WI38 (cell line): ENCODE data around the gene MYH11.
"Not testable (repeated sequence)": the region's sequence is repeated elsewhere in the genome, so short reads cannot be mapped to it uniquely, and the experiment has no call there.

Source experiments
- H3K4me3 ChIP-seq: 2 replicates; pipeline ENCODE4 v1.5.1; 2011; ENCODE audit warnings: low read depth, mild to moderate bottlenecking, control low read depth, low read length
- TF ChIP-seq, protein P1 (sequence below): IDR thresholded peaks from 2 replicates; pipeline ENCODE4 v1.5.1; 2012; ENCODE audit warnings: low read depth, mild to moderate bottlenecking, control low read depth, low read length

MYH11 gene

GRCh38 chr16:15704545-15704987, 152.3 kb downstream of the MYH11 start:
- TF ChIP-seq, protein P1, sequence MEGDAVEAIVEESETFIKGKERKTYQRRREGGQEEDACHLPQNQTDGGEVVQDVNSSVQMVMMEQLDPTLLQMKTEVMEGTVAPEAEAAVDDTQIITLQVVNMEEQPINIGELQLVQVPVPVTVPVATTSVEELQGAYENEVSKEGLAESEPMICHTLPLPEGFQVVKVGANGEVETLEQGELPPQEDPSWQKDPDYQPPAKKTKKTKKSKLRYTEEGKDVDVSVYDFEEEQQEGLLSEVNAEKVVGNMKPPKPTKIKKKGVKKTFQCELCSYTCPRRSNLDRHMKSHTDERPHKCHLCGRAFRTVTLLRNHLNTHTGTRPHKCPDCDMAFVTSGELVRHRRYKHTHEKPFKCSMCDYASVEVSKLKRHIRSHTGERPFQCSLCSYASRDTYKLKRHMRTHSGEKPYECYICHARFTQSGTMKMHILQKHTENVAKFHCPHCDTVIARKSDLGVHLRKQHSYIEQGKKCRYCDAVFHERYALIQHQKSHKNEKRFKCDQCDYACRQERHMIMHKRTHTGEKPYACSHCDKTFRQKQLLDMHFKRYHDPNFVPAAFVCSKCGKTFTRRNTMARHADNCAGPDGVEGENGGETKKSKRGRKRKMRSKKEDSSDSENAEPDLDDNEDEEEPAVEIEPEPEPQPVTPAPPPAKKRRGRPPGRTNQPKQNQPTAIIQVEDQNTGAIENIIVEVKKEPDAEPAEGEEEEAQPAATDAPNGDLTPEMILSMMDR: peak; percentile 66
- H3K4me3 ChIP-seq: no peak overlapping the region

DNA sequence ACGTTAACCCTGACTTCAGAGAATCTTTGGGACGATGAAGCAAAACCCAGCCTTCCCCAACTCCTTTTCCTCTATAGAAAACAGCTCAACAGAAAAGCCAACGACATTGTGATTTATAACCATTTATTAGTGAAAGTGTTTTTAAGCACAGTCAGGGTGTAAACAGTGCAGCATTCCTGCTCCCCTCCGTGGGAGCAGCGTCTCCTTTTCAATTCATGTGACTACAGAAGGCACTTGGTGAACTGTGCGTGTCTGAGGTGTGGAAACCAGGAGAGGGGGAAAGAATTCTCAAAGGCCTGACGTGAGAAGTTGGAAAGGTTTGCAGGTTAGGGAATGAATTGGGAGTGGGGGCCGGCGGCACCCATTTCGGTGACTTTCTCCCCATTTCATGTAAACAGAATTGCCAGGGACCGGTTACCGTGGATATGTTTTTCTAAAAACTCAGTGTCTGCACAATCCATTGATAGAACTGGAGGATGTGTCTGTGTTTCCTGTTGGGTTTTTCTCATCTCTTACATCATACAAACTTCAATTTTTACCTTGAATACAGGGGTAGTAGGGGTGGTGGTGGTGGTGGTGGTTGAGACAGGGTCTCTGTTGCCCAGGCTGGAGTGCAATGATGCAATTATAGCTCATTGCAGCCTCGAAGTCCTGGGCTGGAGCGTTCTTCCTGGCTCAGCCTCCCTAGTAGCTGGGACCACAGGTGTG, 153.6 kb downstream of the MYH11 start:
- no peak overlapping the region for H3K4me3 ChIP-seq
- TF ChIP-seq, protein P1: no peak

DNA sequence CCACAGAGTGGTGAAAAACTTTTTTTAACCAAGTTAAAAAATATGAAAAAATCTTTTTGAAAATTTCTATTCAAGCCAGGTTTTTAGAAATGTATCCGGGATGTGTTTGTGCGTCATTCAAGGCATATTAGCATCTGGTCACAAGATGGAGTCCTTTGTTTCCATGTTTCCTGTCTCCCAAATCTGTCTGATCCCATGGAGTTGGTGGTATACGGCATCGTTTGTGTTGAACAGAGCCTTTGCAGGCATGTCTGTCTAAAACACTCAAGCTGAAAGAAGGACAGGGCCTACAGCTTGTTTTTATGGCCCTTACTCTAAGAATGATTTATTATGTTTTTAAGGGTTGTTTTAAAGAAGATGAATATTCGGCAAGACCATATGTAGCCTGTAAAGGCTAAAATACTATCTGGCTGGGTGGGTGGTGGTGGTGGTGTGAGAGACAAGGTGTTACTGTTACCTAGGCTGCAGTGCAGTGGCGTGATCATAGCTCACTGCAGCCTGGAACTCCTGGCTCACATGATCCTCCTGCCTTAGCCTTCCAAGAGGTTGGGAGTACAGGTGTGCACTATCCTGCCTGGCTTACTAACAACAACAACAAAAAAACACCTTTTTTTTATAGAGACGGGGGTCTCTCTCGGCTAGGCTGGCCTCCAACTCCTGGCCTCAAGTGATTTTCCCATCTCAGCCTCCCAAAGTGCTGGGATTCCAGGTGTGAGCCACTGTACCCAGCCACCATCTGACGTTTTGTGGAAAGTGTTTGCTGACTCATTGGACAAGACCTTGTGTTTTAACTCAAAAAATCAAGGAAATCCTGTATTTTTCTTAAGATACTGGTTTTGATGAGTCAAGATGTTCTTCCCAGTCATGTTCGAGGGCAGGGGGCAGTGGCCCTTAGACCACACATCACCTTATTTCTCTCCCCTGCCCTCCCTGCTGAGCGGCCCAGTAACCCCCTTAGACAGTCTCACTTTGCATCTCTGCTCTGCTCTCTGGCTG, 154.6 kb downstream of the MYH11 start:
- H3K4me3 ChIP-seq: no peak overlapping the region
- TF ChIP-seq, protein P1: no peak

- TF ChIP-seq, protein P1: no peak
- no peak overlapping the region for H3K4me3 ChIP-seq
These were observed 155.5 kb downstream of the MYH11 start for GRCh38 chr16:15701367-15701766.

GRCh38 chr16:15699819-15700218, 157.0 kb downstream of the MYH11 start:
- TF ChIP-seq, protein P1: no peak
- H3K4me3 ChIP-seq: no peak overlapping the region

GRCh38 chr16:15694499-15694898, 162.3 kb downstream of the MYH11 start:
- TF ChIP-seq, protein P1: no peak
- no peak overlapping the region for H3K4me3 ChIP-seq

- not testable (repeated sequence) for H3K4me3 ChIP-seq
These were observed 164.3 kb downstream of the MYH11 start for GRCh38 chr16:15692508-15692907.
